GM10847 (cell line): ENCODE measurements around the gene MEX3B.

ENCODE experiments used
- POLR2A ChIP-seq: IDR thresholded peaks from 2 replicates; pipeline ENCODE4 v1.6.1; 2011; ENCODE audit not compliant: insufficient read length; ENCODE audit errors: extremely low read depth

MEX3B gene

DNA sequence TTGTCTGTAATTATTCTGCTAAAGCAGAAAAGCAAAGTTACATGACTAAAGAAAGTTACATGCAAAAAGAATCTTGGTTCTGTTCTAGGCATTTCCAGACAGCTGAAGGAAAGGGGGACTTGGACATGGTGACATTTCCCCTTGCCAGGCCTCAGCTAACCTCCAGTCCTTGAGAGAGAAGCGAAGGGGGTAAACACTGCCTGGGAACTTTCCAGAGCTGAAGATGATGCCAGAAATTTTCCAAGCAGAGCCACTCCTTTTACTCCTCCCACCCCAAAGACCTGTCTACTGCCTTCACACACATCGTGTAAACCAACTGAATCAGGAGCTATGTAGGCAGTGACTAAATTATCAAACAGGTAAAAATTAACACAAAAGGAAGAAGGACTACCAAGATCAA is 5.4 kb downstream of the MEX3B start:
- TF ChIP-seq POLR2A: no peak

DNA sequence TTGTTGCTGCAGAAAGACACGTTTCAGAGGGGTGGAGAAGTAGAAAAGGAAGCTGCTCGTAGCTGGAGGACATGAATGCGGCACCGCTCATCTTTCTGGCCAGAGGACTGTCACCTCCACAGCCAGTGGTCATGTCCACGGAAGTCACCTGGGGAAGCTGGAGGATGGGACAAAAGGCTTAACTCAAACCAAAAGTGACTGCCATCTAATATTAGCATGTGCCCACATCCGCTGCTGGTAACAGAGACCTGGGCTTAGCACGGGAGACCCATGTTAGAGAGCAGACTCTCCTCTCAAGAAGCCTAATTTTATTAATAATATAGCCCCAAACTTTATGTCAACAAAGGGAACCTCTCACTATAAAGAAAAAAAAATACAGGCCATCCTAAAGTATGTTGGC is 5.9 kb downstream of the MEX3B start:
- TF ChIP-seq POLR2A: no peak

DNA sequence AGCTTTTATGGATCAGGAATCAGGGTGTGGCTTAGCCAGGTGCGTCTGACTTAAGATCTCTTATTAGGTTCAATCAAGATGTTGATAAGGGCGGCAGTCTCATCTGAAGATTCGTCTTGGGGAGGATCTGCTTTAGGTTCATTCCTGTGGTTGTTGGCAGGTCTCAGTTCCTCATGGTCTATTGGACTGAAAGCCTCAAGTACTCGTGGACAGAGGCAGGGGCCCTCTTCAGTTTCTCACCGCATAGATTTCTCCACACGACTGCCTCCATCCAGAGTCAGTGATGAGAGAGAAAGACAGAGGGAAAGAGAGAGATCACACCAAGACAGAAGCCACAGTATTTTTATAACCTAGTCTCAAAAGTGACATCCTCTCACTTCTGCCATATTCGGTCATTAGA is 9.4 kb downstream of the MEX3B start:
- no peak for TF ChIP-seq POLR2A

DNA sequence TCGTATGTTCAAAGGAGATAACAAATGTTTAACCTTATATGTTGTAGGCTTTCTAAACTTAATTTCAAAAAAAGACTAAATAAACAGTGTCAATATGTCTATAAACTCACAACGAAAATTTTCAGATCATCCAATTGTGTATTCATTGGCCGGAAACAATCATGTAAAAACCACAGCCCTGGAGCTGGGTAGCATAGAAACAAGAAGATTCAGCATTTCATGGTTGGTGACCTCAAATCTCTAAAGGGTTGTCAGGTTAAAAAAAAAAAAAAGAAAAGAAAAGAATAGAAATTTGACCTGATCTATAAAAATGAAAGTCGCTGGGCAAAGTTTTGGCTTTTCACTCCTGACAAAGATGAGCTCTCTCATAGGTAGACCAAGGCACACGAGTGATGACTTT is 13.9 kb downstream of the MEX3B start:
- no peak for TF ChIP-seq POLR2A

DNA sequence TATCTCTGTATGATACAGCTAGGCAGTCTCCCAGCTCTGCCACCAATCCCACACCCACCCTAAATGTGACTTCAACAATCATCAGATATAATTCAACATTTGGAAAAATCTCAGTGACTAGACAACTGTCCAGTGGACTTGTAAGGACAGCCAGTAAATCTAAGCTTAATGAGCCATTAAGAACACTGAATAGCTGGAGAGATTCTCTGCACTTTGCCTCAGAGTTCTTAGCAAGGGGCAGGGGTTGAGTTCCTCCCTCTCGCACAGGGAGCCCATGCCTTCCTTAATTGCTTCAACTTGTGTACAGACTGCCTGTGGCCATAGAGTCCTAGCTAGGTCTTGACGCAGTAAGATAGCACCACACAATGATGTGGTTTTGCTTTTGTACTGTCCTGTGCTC is 15.6 kb downstream of the MEX3B start:
- no peak for TF ChIP-seq POLR2A

DNA sequence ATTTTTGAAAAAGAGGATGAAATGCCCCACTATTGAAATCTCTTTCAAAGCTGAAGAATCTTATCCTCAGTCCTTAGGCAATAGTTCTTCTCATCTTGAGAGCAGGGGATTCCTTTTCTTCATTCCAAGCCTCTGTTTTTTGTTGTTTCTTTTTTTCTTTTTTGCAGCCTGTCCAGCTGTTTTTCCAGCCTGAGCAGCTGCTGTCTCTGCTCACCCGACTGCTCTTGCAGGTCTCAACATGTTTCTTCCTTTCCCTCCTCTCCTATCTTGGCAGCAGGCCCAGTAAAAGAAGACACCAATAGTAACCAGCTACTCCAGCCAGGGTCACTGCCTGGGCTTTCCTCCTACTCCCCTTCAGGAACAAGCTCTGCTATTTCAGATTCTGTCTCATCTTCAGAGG is 23.8 kb downstream of the MEX3B start:
- TF ChIP-seq POLR2A: no peak

DNA sequence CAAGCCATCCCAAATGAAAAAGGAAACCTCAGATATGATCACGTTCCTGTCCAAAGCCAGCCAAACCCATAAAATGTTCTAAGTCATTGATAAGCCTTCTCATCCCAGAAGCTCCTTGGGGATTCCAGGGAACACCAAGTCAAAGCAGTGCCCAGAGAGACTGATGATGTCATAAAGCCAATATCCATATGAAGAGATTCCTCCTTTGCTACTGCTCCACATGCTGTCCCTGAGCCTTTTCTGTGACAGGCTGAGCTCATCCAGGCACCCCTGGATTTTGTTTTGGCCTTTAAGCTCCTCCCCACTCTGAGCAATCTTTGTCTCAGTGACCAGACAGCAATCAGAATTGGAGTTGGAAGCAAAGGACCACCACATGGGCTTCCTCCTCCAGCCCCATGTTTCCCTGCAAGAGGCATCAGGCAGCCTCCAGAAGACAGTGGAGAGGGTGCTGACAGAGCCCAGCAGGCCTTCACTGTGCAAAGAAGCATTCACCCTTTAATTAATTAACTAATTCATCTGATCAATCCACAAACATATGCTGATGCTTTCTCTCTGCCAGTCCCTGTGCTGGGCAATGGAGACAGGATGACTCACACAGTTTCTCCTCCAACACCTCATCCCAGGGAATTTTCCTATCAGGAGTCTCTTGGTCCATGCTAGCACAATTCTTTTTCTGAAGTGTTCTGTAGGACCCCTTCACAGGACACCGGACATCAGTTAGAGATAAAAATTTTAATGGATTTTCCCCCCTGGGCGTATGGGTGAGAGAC is 25.0 kb downstream of the MEX3B start:
- no peak for TF ChIP-seq POLR2A

DNA sequence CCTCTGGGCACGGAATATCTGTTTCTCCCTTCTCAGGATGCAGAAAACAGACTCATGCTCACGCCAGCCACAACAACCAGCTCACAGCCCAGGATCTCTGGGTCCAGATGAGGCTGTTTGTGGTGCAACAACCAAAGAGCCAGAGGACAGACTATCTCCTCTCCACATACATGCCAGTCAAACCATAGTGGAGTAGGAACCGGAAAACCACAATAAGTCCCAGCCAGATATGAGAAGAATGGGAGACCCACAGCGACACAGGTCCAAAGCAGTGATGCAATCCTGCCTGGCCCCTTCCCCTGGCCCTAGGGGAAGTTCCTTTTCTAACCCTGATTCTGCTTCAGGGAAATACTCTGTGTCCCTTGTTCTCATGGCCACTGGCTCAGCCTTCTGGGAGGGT is 27.6 kb downstream of the MEX3B start:
- TF ChIP-seq POLR2A: no peak

DNA sequence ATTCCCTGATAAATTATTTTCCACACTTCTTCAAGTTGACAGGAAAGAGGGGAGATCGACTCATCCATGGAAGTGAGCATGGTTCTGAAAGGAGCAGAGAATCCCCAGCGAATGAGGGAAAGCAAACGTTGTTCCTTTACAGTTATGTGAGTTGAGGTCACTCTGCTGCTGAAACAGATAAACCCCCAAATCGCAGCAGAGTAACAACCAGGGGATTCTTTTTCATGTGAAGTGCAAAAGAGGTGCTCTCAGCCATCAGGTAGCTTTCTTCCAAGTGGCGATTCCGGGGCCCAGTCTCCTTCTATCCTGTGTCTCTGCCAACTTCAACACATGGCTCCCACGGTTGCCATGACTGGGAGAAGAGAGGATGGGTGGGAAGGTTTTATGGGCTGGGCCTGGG is 28.2 kb downstream of the MEX3B start:
- no peak for TF ChIP-seq POLR2A

DNA sequence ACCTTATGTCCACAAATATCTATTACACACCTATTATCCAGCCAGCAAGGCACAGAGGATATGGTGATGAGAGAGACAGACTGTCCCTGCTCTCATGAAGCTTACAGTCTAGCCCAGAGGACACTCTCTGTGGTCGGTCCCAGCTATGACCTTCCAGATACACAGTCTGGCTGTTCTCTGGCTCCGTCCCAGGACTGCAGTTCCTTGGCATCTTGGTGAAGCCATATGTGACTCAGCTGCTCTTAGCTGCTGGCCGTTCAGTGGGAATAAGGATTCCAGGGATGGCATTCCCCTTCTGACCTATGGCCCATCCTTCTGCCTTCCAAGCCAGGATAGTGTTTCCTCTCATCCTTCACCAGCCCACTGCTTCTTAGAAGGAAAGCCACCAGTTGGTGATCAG is 30.8 kb downstream of the MEX3B start:
- TF ChIP-seq POLR2A: no peak

DNA sequence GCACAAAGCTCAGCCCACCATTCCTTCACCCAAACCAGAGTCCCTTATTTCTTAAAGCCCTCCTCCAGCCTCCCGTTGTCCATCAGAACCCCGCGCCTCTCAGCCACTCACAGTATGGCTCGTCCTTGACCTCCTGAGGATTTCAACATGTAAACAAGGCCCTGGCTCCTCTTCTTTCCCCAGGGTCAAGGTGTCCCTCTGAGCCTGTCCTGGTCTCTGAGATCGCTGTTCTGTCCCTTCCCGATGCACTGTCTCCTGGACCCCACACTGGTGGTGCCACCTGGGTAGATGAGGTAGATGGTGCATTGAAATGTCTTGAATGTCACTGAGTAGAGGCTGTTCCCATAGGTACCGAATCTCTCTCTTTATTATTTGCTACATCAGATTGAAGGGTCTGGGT is 32.9 kb downstream of the MEX3B start:
- TF ChIP-seq POLR2A: no peak

DNA sequence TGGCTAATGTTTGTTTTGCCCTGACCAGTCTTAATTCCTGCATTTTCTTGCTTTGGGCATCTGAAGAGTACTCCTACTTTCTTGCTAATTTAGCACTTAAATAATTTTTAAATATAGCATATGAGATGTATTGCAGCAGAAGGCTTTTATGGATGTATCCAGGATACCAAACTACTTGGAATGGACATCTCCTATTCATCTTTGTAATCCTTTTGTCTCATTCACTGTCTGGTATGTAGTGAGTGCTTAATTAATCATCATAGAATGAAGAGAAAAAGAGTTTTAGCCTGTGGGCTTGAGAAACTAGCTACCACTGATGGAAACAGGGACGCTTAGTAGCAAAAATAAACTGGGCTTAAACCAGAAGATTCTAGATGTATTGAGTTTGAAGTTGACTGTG is 40.6 kb downstream of the MEX3B start:
- TF ChIP-seq POLR2A: no peak

DNA sequence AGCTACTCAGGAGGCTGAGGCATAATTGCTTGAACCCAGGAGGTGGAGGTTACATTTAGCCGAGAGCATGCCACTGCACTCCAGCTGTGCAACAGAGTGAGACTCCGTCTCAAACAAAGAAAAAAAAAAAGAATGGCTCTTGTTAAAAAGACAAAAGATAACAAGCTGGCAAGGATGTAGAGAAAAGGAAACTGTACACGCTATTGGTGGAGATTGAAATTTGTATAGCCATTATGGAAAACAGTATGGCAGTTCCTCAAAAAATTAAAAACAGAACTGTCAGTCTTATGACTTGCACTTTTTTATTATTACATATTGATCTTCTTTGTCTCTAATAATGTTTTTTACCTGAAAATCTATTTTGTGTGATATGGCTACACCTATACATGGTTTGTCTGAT is 41.9 kb downstream of the MEX3B start:
- no peak for TF ChIP-seq POLR2A

DNA sequence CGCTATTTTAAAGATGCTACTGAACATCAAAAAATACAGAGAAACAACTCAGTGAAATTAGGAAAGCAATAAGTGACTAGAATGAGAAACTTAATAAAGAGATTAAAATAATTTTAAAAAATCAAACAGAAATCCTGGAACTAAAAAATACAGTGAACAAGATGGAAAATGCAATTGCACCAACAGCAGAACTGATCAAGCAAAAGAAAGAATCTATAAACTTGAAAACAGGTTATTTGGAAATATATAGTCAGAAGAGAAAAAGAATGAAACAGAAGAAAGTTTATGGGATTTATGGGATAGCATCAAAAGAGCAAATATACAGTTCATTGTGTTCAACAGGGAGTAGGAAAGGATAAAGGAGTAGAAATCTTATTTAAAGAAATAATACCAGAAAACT is 53.3 kb downstream of the MEX3B start:
- TF ChIP-seq POLR2A: no peak
